Osteoblast (primary cell): ENCODE results near the gene PUS10. TPM values are rescaled to one million over a fixed set of nuclear protein-coding genes. Genes with fewer than 3 reads are reported as not detected.
A peak's percentile ranks its signal among the peaks of the same experiment; 100 is the strongest.

ENCODE experiments used
- DNase-seq: peaks from one replicate; pipeline ENCODE4 v3.0.0; 2011; ENCODE audit warnings: low spot score, mixed read lengths; ENCODE audit not compliant: insufficient read length; ENCODE audit errors: missing footprints
- H2AFZ ChIP-seq: 2 replicates; pipeline ENCODE4 v1.6.0; 2011; ENCODE audit warnings: mild to moderate bottlenecking, low read length
- H3K27ac ChIP-seq: 2 replicates; pipeline ENCODE4 v1.5.1; 2011; ENCODE audit warnings: mild to moderate bottlenecking, low read depth, low read length, moderate library complexity
- H3K27me3 ChIP-seq: 2 replicates; pipeline ENCODE4 v1.6.0; 2012; ENCODE audit warnings: mild to moderate bottlenecking, control low read depth, inconsistent platforms, low read length, moderate library complexity; ENCODE audit not compliant: insufficient read depth
- H3K36me3 ChIP-seq: 2 replicates; pipeline ENCODE4 v1.5.1; 2011; ENCODE audit warnings: mild to moderate bottlenecking, low read length, control low read depth, moderate library complexity; ENCODE audit not compliant: insufficient read depth
- H3K4me1 ChIP-seq: 2 replicates; pipeline ENCODE4 v1.5.1; 2011; ENCODE audit warnings: mild to moderate bottlenecking, low read length, control low read depth, moderate library complexity; ENCODE audit not compliant: insufficient read depth
- H3K4me2 ChIP-seq: 2 replicates; pipeline ENCODE4 v1.6.0; 2011; ENCODE audit warnings: mild to moderate bottlenecking, low read length; ENCODE audit not compliant: insufficient read depth
- H3K4me3 ChIP-seq: fragments of 200-600 bp; sonication (generic); 3 replicates; pipeline ENCODE4 v1.5.1; 2012; ENCODE audit warnings: mild to moderate bottlenecking, low read length, inconsistent platforms; ENCODE audit not compliant: insufficient read depth
- H3K79me2 ChIP-seq: 2 replicates; pipeline ENCODE4 v1.6.0; 2012; ENCODE audit warnings: mild to moderate bottlenecking, low read length, control low read depth, inconsistent platforms; ENCODE audit not compliant: insufficient read depth
- H3K9me3 ChIP-seq: 2 replicates; pipeline ENCODE4 v1.5.1; 2011; ENCODE audit warnings: low read depth, low read length, control low read depth
- H4K20me1 ChIP-seq: 2 replicates; pipeline ENCODE4 v1.6.0; 2012; ENCODE audit warnings: mild to moderate bottlenecking, low read length, control low read depth; ENCODE audit not compliant: insufficient read depth
- total RNA-seq: library from RNA; depleted of rRNA; stranded (reverse); fragments of >200 nt; gene quantifications from 2 replicates; pipeline ENCODE4 v1.2.3, GENCODE V29; 2012
- TF ChIP-seq, protein P1 (sequence below): IDR thresholded peaks from 2 replicates; pipeline ENCODE4 v1.5.1; 2011; ENCODE audit warnings: mild to moderate bottlenecking, low read depth, low read length, moderate library complexity; ENCODE audit errors: extremely low read depth

PUS10 gene
- total RNA-seq, 1 donor = 5.8 TPM

DNA sequence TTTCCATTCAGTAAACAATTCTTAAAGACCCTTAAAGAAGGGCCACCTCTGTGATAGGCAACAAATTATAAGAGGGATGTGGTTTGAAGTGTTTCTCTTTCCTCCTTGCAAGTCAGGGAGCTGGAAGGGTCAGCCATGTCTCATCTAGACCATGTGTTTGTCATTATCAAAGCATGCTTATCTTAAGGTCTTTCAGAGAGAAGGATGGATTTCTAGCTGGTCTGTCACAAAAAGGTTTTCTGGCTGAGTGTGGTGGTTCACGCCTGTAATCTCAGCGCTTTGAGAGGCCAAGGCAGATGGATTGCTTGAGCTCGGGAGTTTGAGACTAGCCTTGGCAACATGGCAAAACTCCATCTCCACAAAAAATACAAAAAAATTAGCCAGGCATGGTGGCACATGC is 59.7 kb downstream of the PUS10 start:
- H3K4me2 ChIP-seq = no peak overlapping the region
- H3K27me3 ChIP-seq = no peaks in the 10 kb centered on the region
- DNase-seq = no peak
- TF ChIP-seq, protein P1, sequence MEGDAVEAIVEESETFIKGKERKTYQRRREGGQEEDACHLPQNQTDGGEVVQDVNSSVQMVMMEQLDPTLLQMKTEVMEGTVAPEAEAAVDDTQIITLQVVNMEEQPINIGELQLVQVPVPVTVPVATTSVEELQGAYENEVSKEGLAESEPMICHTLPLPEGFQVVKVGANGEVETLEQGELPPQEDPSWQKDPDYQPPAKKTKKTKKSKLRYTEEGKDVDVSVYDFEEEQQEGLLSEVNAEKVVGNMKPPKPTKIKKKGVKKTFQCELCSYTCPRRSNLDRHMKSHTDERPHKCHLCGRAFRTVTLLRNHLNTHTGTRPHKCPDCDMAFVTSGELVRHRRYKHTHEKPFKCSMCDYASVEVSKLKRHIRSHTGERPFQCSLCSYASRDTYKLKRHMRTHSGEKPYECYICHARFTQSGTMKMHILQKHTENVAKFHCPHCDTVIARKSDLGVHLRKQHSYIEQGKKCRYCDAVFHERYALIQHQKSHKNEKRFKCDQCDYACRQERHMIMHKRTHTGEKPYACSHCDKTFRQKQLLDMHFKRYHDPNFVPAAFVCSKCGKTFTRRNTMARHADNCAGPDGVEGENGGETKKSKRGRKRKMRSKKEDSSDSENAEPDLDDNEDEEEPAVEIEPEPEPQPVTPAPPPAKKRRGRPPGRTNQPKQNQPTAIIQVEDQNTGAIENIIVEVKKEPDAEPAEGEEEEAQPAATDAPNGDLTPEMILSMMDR = no peak
- H3K79me2 ChIP-seq = no peaks in the 10 kb centered on the region
- H3K9me3 ChIP-seq = no peaks in the 10 kb centered on the region
- peak overlapping the region; percentile 76 for H3K27ac ChIP-seq
- no peaks in the 10 kb centered on the region for H3K36me3 ChIP-seq
- H2AFZ ChIP-seq = no peak overlapping the region
- no peak overlapping the region for H3K4me3 ChIP-seq
- no peaks in the 10 kb centered on the region for H4K20me1 ChIP-seq
- peaks cover 22% of the 10 kb centered on the region for H3K4me1 ChIP-seq

DNA sequence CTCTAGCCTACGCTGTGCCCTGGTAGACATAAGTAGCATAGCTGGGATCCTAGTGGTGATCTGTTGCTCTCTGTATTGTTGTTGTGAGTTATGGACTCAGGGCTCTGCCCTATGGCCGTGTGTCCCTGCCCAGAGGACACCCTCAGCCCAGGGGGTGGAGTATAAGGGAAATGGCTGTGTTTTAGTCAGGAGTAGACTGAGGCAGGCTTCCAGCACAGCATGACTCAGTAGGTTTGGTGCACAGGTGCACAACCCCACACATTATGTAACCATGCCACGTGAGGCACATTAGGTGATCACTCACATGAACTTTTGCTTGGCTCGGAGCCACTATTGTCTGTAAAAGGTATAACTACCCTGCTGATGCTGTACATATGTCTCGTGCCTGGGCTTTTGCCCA is 60.4 kb downstream of the PUS10 start:
- H2AFZ ChIP-seq = no peak overlapping the region
- H3K4me1 ChIP-seq = peaks cover 22% of the 10 kb centered on the region
- H3K36me3 ChIP-seq = no peaks in the 10 kb centered on the region
- no peak overlapping the region for H3K27ac ChIP-seq
- H4K20me1 ChIP-seq = no peaks in the 10 kb centered on the region
- H3K27me3 ChIP-seq = no peaks in the 10 kb centered on the region
- no peak overlapping the region for H3K4me2 ChIP-seq
- no peaks in the 10 kb centered on the region for H3K9me3 ChIP-seq
- no peak for DNase-seq
- no peak overlapping the region for H3K4me3 ChIP-seq
- TF ChIP-seq, protein P1 = no peak
- H3K79me2 ChIP-seq = no peaks in the 10 kb centered on the region

DNA sequence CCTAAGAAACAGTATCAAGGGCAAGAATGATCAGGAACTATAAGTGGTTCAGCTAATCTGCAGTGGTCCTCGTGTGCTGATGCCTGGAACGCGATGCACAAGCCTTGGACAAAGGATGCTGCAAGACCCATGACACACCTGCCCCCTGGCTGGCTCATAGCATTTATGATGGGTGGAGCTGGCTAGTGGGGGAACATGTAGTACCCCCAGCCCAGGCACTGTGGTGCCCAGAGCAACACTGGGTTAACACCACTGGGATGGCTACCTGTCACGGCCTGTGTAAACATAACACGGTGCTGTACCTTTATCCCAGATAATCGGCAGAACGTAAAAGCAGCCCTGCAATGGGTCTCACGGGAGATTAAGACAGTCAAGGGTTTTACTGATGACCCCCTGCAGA is 60.8 kb downstream of the PUS10 start:
- Histone ChIP-seq H4K20me1 (no peaks in the 10 kb centered on the region), H3K79me2 (no peaks in the 10 kb centered on the region), H3K27ac (no peak overlapping the region), H3K27me3 (no peaks in the 10 kb centered on the region), H3K36me3 (no peaks in the 10 kb centered on the region), H3K4me3 (no peak overlapping the region), H2AFZ (no peak overlapping the region), H3K4me1 (peaks cover 22% of the 10 kb centered on the region), H3K9me3 (no peaks in the 10 kb centered on the region), H3K4me2 (no peak overlapping the region)
- DNase-seq = no peak
- TF ChIP-seq, protein P1 = no peak

DNA sequence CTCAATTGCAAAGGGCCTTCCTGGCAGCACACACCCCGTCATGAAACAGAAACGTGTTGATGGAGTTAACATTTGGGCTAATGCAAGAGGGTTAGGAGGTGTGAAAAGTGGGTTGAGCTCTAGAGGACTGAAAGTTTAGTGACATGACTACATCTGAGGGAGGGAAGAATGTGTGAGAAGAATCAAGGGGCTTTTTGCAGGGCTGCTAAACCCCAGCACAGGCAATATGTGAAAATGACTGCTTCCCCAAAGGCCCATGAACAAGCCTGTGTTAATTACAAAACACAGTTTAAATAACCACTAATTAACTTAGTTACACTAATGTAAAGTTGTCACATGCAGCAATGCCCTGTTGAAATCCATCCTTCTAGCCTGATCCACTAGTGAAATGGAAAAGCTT is 63.9 kb downstream of the PUS10 start:
- TF ChIP-seq, protein P1 = no peak
- no peak overlapping the region for H2AFZ ChIP-seq
- H3K27ac ChIP-seq = no peak overlapping the region
- H3K36me3 ChIP-seq = no peaks in the 10 kb centered on the region
- H3K79me2 ChIP-seq = no peaks in the 10 kb centered on the region
- no peaks in the 10 kb centered on the region for H4K20me1 ChIP-seq
- DNase-seq = no peak
- H3K9me3 ChIP-seq = no peaks in the 10 kb centered on the region
- H3K4me1 ChIP-seq = peaks cover 10% of the 10 kb centered on the region
- no peak overlapping the region for H3K4me2 ChIP-seq
- no peak overlapping the region for H3K4me3 ChIP-seq
- H3K27me3 ChIP-seq = no peaks in the 10 kb centered on the region
